GM21529 (cell line): ENCODE measurements around the gene SLC12A6.

Experiments used
- ATAC-seq: cut with Tn5 transposase; IDR thresholded peaks from one replicate; pipeline ENCODE4 v1.9.1; 2021; ENCODE audit not compliant: unreplicated experiment

The SLC12A6 gene

DNA sequence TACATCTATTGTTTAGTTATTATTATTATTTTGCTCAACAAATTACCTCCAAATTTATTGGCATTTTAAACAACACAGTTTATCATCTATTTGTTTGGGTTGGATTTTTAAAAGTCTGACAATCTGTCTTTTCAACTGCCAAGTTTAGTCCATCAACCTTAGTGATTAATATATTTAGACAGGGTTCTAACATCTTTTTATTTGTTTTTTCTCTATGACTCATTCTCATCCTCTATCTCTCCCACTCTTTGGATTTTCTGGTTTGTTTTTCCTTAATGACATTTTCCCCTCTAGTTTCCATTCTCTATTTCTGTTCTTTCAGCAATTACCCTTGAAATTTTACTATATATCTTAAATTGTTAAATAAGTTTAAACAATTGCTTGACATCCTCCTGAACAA, 70.8 kb downstream of the SLC12A6 start:
- no peak for ATAC-seq

- ATAC-seq = no peak
Observed at GRCh38 chr15:34264076-34264475, 73.5 kb downstream of the SLC12A6 start.

- ATAC-seq = no peak
Observed at GRCh38 chr15:34262362-34262761, 75.2 kb downstream of the SLC12A6 start.

- ATAC-seq = no peak
Observed at GRCh38 chr15:34259566-34259965, 78.0 kb downstream of the SLC12A6 start.

DNA sequence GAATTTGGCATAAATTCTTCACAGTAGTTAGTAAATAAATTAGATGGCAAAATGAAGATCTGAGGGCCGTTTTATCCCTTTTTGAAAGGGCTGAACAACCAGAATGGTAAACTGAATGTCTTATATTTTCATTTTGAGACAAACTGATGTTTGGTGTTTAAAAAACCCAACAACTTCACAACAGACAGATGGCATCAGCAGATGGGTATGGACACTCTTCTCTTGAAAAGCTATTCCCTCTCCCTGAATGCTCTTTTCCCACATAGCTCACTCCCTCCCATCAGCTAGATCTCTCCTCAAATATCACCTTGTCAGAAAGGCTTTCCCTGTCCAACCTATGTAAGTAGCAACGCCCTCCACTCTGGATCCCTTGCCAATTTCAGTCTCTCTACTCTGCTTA, 79.4 kb downstream of the SLC12A6 start:
- ATAC-seq = no peak

DNA sequence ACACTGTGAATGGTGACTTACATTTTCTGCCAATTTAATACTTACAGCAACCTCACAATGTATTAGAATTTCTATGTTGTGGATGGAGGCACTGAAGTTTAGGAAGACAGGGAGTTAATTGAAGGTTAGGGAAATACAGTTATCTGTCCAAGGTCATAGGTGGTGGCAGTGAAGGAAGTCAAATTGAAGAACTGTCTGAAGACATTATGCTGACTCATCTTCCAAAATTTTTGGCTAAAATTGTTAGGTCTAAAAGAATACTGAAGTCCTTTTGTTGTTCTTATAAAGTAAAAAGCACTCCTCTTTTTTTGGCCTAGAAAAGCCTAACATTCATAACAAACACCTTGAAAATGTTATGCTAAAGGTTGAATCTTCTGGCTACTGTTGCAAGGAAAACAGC, 85.0 kb downstream of the SLC12A6 start:
- no peak for ATAC-seq

DNA sequence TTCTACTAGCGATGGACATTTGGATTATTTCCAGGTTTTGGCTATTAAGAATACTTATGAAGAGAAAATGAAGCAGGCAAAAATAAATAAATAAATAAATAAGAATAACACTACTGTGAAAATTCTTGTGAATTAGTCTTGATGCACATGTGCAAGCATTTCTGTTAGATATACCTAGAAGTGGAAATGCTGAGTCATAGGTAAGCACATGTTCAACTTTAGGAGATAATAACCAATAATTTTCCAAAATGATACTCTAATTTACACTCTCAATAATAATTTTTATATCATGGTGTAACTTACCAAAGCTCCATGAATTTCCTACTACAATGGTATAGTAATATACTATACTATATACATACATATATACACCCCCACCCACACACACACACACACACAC, 89.4 kb downstream of the SLC12A6 start:
- ATAC-seq = no peak

GRCh38 chr15:34246276-34246976, 91.2 kb downstream of the SLC12A6 start:
- ATAC-seq = no peak

- ATAC-seq = no peak
Observed at GRCh38 chr15:34243226-34243625, 94.4 kb downstream of the SLC12A6 start.

GRCh38 chr15:34242331-34242710, 95.3 kb downstream of the SLC12A6 start:
- no peak for ATAC-seq

GRCh38 chr15:34241376-34242330, 95.9 kb downstream of the SLC12A6 start:
- no peak for ATAC-seq

GRCh38 chr15:34240537-34240936, 97.0 kb downstream of the SLC12A6 start:
- ATAC-seq = no peak

DNA sequence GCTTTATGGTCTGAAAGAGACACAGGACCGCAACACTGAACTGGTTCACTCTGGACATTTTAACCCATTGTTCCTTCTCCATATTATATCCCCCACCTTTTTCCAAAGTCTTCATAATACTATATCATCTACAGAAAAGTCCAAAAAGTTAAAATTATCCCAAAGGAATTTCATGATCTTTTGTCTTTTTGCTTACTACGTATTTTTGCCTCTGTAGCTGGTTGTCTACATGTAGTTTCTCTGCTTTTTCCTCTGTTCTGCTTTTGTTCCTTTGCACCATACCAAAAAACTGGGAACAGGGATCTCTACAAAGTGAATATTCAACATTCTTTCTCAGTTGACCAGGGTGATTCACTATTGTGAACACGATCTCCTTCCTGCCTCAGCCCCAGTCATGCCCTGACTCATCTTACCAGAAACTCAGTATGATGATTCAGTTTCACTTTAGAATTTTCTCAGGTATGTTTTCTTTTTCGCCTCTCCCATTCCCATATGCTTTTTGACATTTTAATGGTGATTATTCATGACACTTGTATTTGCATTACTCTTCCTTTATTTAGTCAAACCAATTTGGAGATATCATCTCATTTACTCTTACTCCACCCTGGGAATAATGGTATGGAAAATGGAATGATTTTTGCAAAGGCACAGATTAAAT, 98.3 kb downstream of the SLC12A6 start:
- ATAC-seq = no peak

DNA sequence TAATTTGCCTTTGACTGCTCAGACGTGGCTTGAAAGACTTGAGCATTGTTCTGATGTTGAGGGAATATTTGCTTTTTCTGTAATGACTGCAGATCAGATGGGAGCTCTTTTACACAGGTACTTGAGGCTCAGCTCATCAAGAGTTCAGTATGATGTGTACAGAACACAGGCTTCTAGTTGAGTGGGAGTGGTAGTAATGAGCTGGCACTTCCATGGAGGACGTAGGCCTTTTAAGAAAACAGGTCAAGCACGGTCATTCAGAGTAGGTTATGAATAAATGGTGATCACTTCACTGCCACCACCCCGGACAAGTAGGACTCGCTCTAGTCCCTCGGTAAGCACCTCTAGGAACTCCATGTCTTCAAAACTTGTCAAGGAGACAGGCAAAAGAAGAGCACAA, 104.0 kb downstream of the SLC12A6 start:
- ATAC-seq = no peak

GRCh38 chr15:34223904-34224596, 113.5 kb downstream of the SLC12A6 start:
- peak; percentile 8 for ATAC-seq

GRCh38 chr15:34217587-34218225, 119.9 kb downstream of the SLC12A6 start:
- ATAC-seq = no peak

DNA sequence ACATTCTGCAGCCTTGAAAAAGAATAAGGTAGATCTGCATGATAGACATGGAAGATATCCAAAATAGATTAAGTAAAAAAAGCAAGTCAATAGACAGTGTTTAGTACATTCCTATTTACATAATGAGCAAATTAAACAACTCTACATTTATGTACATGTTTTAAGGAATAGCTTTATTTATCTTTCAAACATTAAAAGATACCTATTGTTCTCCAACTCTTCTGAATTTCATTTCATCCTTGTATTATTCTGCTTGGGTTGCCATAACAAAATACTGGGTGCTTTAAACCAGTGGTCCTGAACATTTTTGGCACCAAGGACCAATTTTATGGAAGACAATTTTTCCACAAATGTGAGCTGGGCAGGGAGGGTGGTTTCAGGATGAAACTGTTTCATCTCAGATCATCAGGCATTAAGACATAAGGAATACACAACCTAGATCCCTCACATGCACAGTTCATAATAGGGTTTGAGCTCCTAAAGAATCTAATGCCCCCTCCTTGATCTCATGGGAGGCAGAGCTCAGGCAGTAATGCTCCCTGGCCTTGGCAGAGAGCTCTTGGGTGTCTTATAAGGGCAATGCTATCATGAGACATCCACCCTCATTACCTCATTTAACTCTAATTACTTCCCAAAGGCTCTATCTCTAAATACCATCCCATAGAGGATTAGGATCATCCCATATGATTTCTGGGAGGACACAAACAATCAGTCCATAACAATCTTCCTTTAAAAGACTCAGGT, 120.9 kb downstream of the SLC12A6 start:
- ATAC-seq = no peak

DNA sequence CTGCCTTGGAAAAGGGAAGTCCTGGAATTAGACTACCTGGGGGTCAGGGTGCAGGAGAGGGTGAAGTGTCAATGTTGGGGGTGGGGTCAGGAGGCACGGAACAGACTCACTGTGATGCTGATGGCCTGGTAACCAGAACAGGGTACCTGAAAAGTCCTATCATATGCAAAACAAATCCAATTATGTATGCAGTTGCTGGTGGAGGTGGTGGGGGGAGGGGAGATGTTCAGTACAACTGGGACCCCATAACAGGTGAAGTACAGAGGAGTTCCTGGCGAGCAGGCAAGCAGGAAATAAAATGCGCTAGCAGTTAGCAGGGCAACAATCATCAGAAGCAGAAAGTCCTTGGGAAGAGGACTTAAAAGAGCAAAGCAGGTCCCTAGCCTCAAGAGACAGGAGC, 123.4 kb downstream of the SLC12A6 start:
- ATAC-seq = no peak

GRCh38 chr15:34213690-34214089, 123.9 kb downstream of the SLC12A6 start:
- ATAC-seq = no peak
